ENCODE measurements around the gene S100A13. TPM values are rescaled to one million over a fixed set of nuclear protein-coding genes. Genes with fewer than 3 reads are reported as not detected.

S100A13 gene
- total and polyA plus RNA-seq, 10 of the 15 experiments (the other 5 are each of a cell fraction or from before 2014, with no cell fraction given) = 5.7 to 30.9 (median 9.1) TPM

- TF ChIP-seq SMC3 (IDR thresholded peaks at IDR 0.05; ENCODE audit: borderline replicate concordance, low read length) (no peak), TCF3 (IDR thresholded peaks at IDR 0.05; ENCODE audit: borderline replicate concordance, insufficient read depth, low read depth, low read length) (no peak)
Observed at GRCh38 chr1:153629343-153629665, 2.0 kb upstream of the S100A13 start (continued).

GRCh38 chr1:153628638-153629342 is 1.5 kb upstream of the S100A13 start:
- H3K9ac ChIP-seq (ENCODE audit: control insufficient read depth, insufficient read depth, low read length) = no peak overlapping the region
- no peak overlapping the region for H3K4me3 ChIP-seq
- H3K27me3 ChIP-seq (replicated peaks in 1 of 2; ENCODE audit: control insufficient read depth in 2 of 2, insufficient read depth in 2 of 2, low read length in 1 of 2) = no peaks in the 10 kb centered on the region
- RAD21 ChIA-PET (ENCODE audit: unreplicated experiment) = interaction anchor here (2.0 to 3.7 kb wide), 2 partner anchors 9 to 56 kb away, joined by 6 to 25 read pairs; no protein-coding TSS in a partner anchor
- no peak overlapping the region for H2AFZ ChIP-seq (ENCODE audit: control insufficient read depth, low read depth, low read length)
- no peak overlapping the region for H3K27ac ChIP-seq (ENCODE audit: control insufficient read depth, insufficient read depth)
- H3K79me2 ChIP-seq (ENCODE audit: control insufficient read depth, insufficient read depth, low read length) = no peaks in the 10 kb centered on the region
- FAIRE-seq (no peak), ATAC-seq (no peak), DNase-seq (ENCODE audit: low read depth, low spot score) (no peak)
- H3K9me3 ChIP-seq (replicated peaks; ENCODE audit: control insufficient read depth, insufficient read depth, low read length) = no peaks in the 10 kb centered on the region
- intact Hi-C loops (cut with micrococcal nuclease; ENCODE audit: unreplicated experiment) (no loop called here), in situ Hi-C loops (cut with MboI) (no loop called here)
- H4K20me1 ChIP-seq (ENCODE audit: control insufficient read depth, insufficient read depth) = no peaks in the 10 kb centered on the region
- SMC1A ChIA-PET (ENCODE audit: uncharacterized antibody, unreplicated experiment) = interaction anchor here (1.3 to 4.9 kb wide), 6 partner anchors 11 to 59 kb away, joined by 3 to 31 read pairs (median 6); partner anchors contain the start of genes ILF2 and S100A14
- BruUV-seq (replicated peaks) = no TSS peak
- CTCF ChIA-PET = interaction anchor here (0.6 to 5.2 kb wide), 7 partner anchors 9 to 317 kb away, joined by 3 to 66 read pairs (median 11); partner anchors contain the start of genes S100A14 and S100A16
- peaks cover 14% of the 10 kb centered on the region for H3K4me1 ChIP-seq (ENCODE audit: control insufficient read depth, insufficient read depth, low read length)
- POLR2A ChIA-PET = interaction anchor here (0.6 to 0.8 kb wide), 2 partner anchors 15 to 299 kb away, joined by 3 to 5 read pairs; no protein-coding TSS in a partner anchor
- no peaks in the 10 kb centered on the region for H3K36me3 ChIP-seq (ENCODE audit: control insufficient read depth in 2 of 2, insufficient read depth in 2 of 2, low read length in 1 of 2)
- WGBS (ENCODE audit: insufficient coverage, insufficient replicate concordance, low lambda C conversion rate, missing lambda C conversion rate) = 16% methylated on average over 6 of the region's 6 CpGs
- H3K4me2 ChIP-seq (ENCODE audit: control insufficient read depth, insufficient read depth) = no peak overlapping the region
- TF ChIP-seq MLLT1 (IDR thresholded peaks at IDR 0.05) (no peak), CBX5 (IDR thresholded peaks at IDR 0.05; ENCODE audit: low read depth) (no peak), TAF1 (IDR thresholded peaks at IDR 0.05; ENCODE audit: borderline replicate concordance, low read depth, low read length) (no peak), RBBP5 (conservative IDR thresholded peaks at IDR 0.05) (no peak), SP1 (IDR thresholded peaks at IDR 0.05; ENCODE audit: low read depth, low read length) (no peak), ZNF207 (IDR thresholded peaks at IDR 0.05; ENCODE audit: borderline replicate concordance) (no peak), EZH2 (IDR thresholded peaks at IDR 0.05; ENCODE audit: borderline replicate concordance, control insufficient read depth, low read depth, low read length) (no peak), POU2F2 (IDR thresholded peaks at IDR 0.05; ENCODE audit: borderline replicate concordance, low read depth, low read length) (no peak), TBL1XR1 (IDR thresholded peaks at IDR 0.05; ENCODE audit: low read depth, low read length) (no peak), IKZF1 (conservative IDR thresholded peaks at IDR 0.05) (no peak)
- TF ChIP-seq, protein P1, sequence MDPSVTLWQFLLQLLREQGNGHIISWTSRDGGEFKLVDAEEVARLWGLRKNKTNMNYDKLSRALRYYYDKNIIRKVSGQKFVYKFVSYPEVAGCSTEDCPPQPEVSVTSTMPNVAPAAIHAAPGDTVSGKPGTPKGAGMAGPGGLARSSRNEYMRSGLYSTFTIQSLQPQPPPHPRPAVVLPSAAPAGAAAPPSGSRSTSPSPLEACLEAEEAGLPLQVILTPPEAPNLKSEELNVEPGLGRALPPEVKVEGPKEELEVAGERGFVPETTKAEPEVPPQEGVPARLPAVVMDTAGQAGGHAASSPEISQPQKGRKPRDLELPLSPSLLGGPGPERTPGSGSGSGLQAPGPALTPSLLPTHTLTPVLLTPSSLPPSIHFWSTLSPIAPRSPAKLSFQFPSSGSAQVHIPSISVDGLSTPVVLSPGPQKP (IDR thresholded peaks at IDR 0.05; ENCODE audit: low read depth, low read length) = no peak
- TF ChIP-seq, protein P2, sequence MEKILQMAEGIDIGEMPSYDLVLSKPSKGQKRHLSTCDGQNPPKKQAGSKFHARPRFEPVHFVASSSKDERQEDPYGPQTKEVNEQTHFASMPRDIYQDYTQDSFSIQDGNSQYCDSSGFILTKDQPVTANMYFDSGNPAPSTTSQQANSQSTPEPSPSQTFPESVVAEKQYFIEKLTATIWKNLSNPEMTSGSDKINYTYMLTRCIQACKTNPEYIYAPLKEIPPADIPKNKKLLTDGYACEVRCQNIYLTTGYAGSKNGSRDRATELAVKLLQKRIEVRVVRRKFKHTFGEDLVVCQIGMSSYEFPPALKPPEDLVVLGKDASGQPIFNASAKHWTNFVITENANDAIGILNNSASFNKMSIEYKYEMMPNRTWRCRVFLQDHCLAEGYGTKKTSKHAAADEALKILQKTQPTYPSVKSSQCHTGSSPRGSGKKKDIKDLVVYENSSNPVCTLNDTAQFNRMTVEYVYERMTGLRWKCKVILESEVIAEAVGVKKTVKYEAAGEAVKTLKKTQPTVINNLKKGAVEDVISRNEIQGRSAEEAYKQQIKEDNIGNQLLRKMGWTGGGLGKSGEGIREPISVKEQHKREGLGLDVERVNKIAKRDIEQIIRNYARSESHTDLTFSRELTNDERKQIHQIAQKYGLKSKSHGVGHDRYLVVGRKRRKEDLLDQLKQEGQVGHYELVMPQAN (conservative IDR thresholded peaks at IDR 0.05) = no peak
- TF ChIP-seq, protein P3, sequence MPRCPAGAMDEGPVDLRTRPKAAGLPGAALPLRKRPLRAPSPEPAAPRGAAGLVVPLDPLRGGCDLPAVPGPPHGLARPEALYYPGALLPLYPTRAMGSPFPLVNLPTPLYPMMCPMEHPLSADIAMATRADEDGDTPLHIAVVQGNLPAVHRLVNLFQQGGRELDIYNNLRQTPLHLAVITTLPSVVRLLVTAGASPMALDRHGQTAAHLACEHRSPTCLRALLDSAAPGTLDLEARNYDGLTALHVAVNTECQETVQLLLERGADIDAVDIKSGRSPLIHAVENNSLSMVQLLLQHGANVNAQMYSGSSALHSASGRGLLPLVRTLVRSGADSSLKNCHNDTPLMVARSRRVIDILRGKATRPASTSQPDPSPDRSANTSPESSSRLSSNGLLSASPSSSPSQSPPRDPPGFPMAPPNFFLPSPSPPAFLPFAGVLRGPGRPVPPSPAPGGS (IDR thresholded peaks at IDR 0.05; ENCODE audit: borderline replicate concordance, insufficient read depth, low read depth, low read length, poor library complexity, severe bottlenecking) = no peak
